Common myeloid progenitor, CD34-positive (primary cell): ENCODE data around the gene ATOSA. TPM values are rescaled to one million over a fixed set of nuclear protein-coding genes. Genes with fewer than 3 reads are reported as not detected.
A peak's percentile ranks its signal among the peaks of the same experiment; 100 is the strongest.

Source experiments
- CTCF ChIA-PET: fragments of 350-600 bp; sonication (Branson Sonifier 250); formaldehyde crosslinking; loops from one replicate; lab custom pipeline; 2021; ENCODE audit warnings: antibody characterized with exemption; lab: Charles Lee
- POLR2A ChIA-PET: fragments of 350-600 bp; sonication (Branson Sonifier 250); formaldehyde crosslinking; loops from one replicate; lab custom pipeline; 2021; ENCODE audit warnings: antibody characterized with exemption; lab: Charles Lee
- DNase-seq, 3 donors: peaks; one replicate each; pipeline versions ENCODE4 v3.0.0 to v3.0.0-alpha.2; 2013
- H3K27ac ChIP-seq, 2 experiments: 1 replicate in 1 of 2; 2 replicates in 1 of 2; pipeline ENCODE4 v1.7.0; 2013; ENCODE audit warnings: inconsistent platforms in 2 of 2, low read length in 2 of 2, mild to moderate bottlenecking in 2 of 2, low read depth in 1 of 2, moderate library complexity in 1 of 2; ENCODE audit not compliant: severe bottlenecking in 2 of 2, insufficient read depth in 1 of 2, poor library complexity in 1 of 2
- H3K27me3 ChIP-seq, 5 experiments: replicated peaks in 2 of 5; 1 replicate in 3 of 5; 2 replicates in 2 of 5; pipeline versions ENCODE4 v1.6.1 to v1.7.0; 2013; ENCODE audit warnings: low read length in 4 of 5, mild to moderate bottlenecking in 2 of 5, moderate library complexity in 2 of 5, inconsistent platforms in 1 of 5; ENCODE audit not compliant: insufficient read depth in 5 of 5, control insufficient read depth in 4 of 5
- H3K36me3 ChIP-seq, 4 experiments: 1 replicate in 2 of 4; 2 replicates in 2 of 4; pipeline versions ENCODE4 v1.6.1 to v1.7.0; 2013; ENCODE audit warnings: low read length in 3 of 4, control low read depth in 1 of 4, mild to moderate bottlenecking in 1 of 4; ENCODE audit not compliant: control insufficient read depth in 4 of 4, insufficient read depth in 4 of 4
- H3K4me1 ChIP-seq, 4 experiments: 1 replicate in 3 of 4; 2 replicates in 1 of 4; pipeline versions ENCODE4 v1.6.1 to v1.7.1; 2013; ENCODE audit warnings: low read length in 3 of 4, mild to moderate bottlenecking in 3 of 4, control low read depth in 1 of 4, inconsistent platforms in 1 of 4, moderate library complexity in 1 of 4; ENCODE audit not compliant: control insufficient read depth in 4 of 4, insufficient read depth in 4 of 4; ENCODE audit errors: control extremely low read depth in 1 of 4
- H3K4me3 ChIP-seq, 7 experiments: 1 replicate in 4 of 7; 2 replicates in 3 of 7; pipeline versions ENCODE4 v1.5.1 to v1.7.0; 2013; ENCODE audit warnings: mild to moderate bottlenecking in 7 of 7, low read length in 6 of 7, moderate library complexity in 6 of 7, inconsistent platforms in 2 of 7, low read depth in 2 of 7, control low read depth in 1 of 7; ENCODE audit not compliant: insufficient read depth in 4 of 7, control insufficient read depth in 1 of 7; ENCODE audit errors: extremely low read depth in 1 of 7
- H3K9me3 ChIP-seq, 5 experiments: 1 replicate in 4 of 5; 2 replicates in 1 of 5; pipeline versions ENCODE4 v1.6.1 to v1.7.1; 2013; ENCODE audit warnings: low read length in 4 of 5, mild to moderate bottlenecking in 2 of 5, inconsistent platforms in 1 of 5, low read depth in 1 of 5, moderate library complexity in 1 of 5; ENCODE audit not compliant: control insufficient read depth in 4 of 5, insufficient read depth in 2 of 5; ENCODE audit errors: control extremely low read depth in 1 of 5
- WGBS: methylation state at CpG from one replicate; pipeline ENCODE4 v1.1.5; 2013; ENCODE audit not compliant: insufficient coverage; 5-methylcytosine and 5-hydroxymethylcytosine counted together
- polyA plus RNA-seq: library from polyadenylated mRNA; unstranded; fragments of 120-200 nt; gene quantifications from one replicate; pipeline ENCODE4 v1.2.1, GENCODE V29; 2013

Gene ATOSA
- 52.3 TPM for polyA plus RNA-seq

- under 1% methylated on average over 40 of the region's 55 CpGs for WGBS
- POLR2A ChIA-PET, result interaction anchor here (0.7 to 2.0 kb wide), 7 partner anchors 9 to 128 kb away, joined by 3 to 7 read pairs (median 4); no protein-coding TSS in a partner anchor
These were observed at the start of gene ATOSA for GRCh38 chr15:52679232-52680040. Gene ATOSA, minus strand, starts transcription at chr15:52679388. Its CDS starts 1,367 bp downstream, at chr15:52678021.

GRCh38 chr15:52728899-52729298, 49.7 kb upstream of the ATOSA start:
- ChIA-PET CTCF (interaction anchor here (1.1 kb wide), 1 partner anchor 10 kb away, joined by 3 read pairs; no protein-coding TSS in a partner anchor), POLR2A (no interaction called here)
- Histone ChIP-seq H3K4me1 (peaks cover 4 to 11% (median 7%) of the 10 kb centered on the region in 4 experiments), H3K27ac (no peak overlapping the region), H3K36me3 (no peaks in the 10 kb centered on the region), H3K9me3 (no peaks in the 10 kb centered on the region), H3K27me3 (no peaks in the 10 kb centered on the region), H3K4me3 (no peak overlapping the region)
- WGBS, result no CpG with 5 or more reads among the region's 2 CpGs
- DNase-seq, result no peak

More at GRCh38 chr15:52679232-52680040, at the start of gene ATOSA:
- peaks cover 22 to 40% (median 28%) of the 10 kb centered on the region in 4 experiments for H3K4me1 ChIP-seq
- CTCF ChIA-PET, result interaction anchor here (0.5 to 1.2 kb wide), 6 partner anchors 9 to 38 kb away, joined by 3 to 4 read pairs (median 3); no protein-coding TSS in a partner anchor
- no peaks in the 10 kb centered on the region for H3K27me3 ChIP-seq
- DNase-seq, result peak; percentile 89 to 94 (median 90)
- H3K9me3 ChIP-seq, result no peaks in the 10 kb centered on the region
- peak within 1 kb of the TSS; percentile 87 to 95 (median 94) for H3K4me3 ChIP-seq
- H3K36me3 ChIP-seq, result peaks cover 0 to 8% (median 2%) of the 10 kb centered on the region in 4 experiments
- H3K27ac ChIP-seq, result peak within 1 kb of the TSS; percentile 93 to 97

GRCh38 chr15:52727815-52728214, 48.6 kb upstream of the ATOSA start:
- no peaks in the 10 kb centered on the region for H3K36me3 ChIP-seq
- ChIA-PET CTCF (no interaction called here), POLR2A (no interaction called here)
- H3K4me3 ChIP-seq, result no peak overlapping the region
- WGBS, result 95% methylated on average over 2 of the region's 3 CpGs
- no peak overlapping the region for H3K27ac ChIP-seq
- peaks cover 0 to 11% (median 4%) of the 10 kb centered on the region in 4 experiments for H3K4me1 ChIP-seq
- DNase-seq, result peak in 2 of 3 donors; percentile 34 to 40
- no peaks in the 10 kb centered on the region for H3K27me3 ChIP-seq
- no peaks in the 10 kb centered on the region for H3K9me3 ChIP-seq

GRCh38 chr15:52726195-52726594, 47.0 kb upstream of the ATOSA start:
- Histone ChIP-seq H3K4me1 (peaks cover 0 to 11% (median 4%) of the 10 kb centered on the region in 4 experiments), H3K27me3 (no peaks in the 10 kb centered on the region), H3K27ac (no peak overlapping the region), H3K36me3 (no peaks in the 10 kb centered on the region), H3K4me3 (no peak overlapping the region), H3K9me3 (no peaks in the 10 kb centered on the region)
- POLR2A ChIA-PET, result no interaction called here
- no peak for DNase-seq
- CTCF ChIA-PET, result interaction anchor here (1.0 kb wide), 1 partner anchor 52 kb away, joined by 3 read pairs; no protein-coding TSS in a partner anchor
- no CpG with 5 or more reads among the region's 2 CpGs for WGBS

- H3K36me3 ChIP-seq, result no peaks in the 10 kb centered on the region
- DNase-seq, result no peak
- H3K9me3 ChIP-seq, result no peaks in the 10 kb centered on the region
- no peak overlapping the region for H3K27ac ChIP-seq
- WGBS, result no CpG with 5 or more reads among the region's 2 CpGs
- peaks cover 0 to 10% (median 1%) of the 10 kb centered on the region in 4 experiments for H3K4me1 ChIP-seq
- no peaks in the 10 kb centered on the region for H3K27me3 ChIP-seq
- CTCF ChIA-PET, result interaction anchor here (1.1 kb wide), 1 partner anchor 11 kb away, joined by 3 read pairs; no protein-coding TSS in a partner anchor
- no peak overlapping the region for H3K4me3 ChIP-seq
- POLR2A ChIA-PET, result interaction anchor here (0.6 kb wide), 1 partner anchor 38 kb away, joined by 3 read pairs; no protein-coding TSS in a partner anchor
These were observed 39.4 kb upstream of the ATOSA start for GRCh38 chr15:52718551-52718950.

GRCh38 chr15:52717924-52718323, 38.7 kb upstream of the ATOSA start:
- DNase-seq, result no peak
- ChIA-PET POLR2A (no interaction called here), CTCF (interaction anchor here (0.7 to 1.1 kb wide), 2 partner anchors 20 to 39 kb away, joined by 3 read pairs; partner anchors contain the start of gene ATOSA)
- H3K4me3 ChIP-seq, result no peak overlapping the region
- peaks cover 0 to 10% (median 1%) of the 10 kb centered on the region in 4 experiments for H3K4me1 ChIP-seq
- no peaks in the 10 kb centered on the region for H3K9me3 ChIP-seq
- H3K36me3 ChIP-seq, result no peaks in the 10 kb centered on the region
- no peaks in the 10 kb centered on the region for H3K27me3 ChIP-seq
- no peak overlapping the region for H3K27ac ChIP-seq
- 96% methylated on average over 6 of the region's 6 CpGs for WGBS
